Adipocyte (in vitro differentiated cells): ENCODE measurements around the gene CDYL2.
A peak's percentile ranks its signal among the peaks of the same experiment; 100 is the strongest.
"Not testable (repeated sequence)": the region's sequence is repeated elsewhere in the genome, so short reads cannot be mapped to it uniquely, and the experiment has no call there.

ENCODE experiments used
- DNase-seq: peaks from one replicate; pipeline ENCODE4 v3.0.0-alpha.2; 2015; ENCODE audit warnings: low read depth
- H3K27me3 ChIP-seq: replicated peaks from 2 replicates; pipeline ENCODE4 v1.7.0; 2013; ENCODE audit warnings: mild to moderate bottlenecking, low read length, moderate library complexity; ENCODE audit not compliant: control insufficient read depth, insufficient read depth
- H3K36me3 ChIP-seq: 2 replicates; pipeline ENCODE4 v1.7.0; 2013; ENCODE audit warnings: low read length, mild to moderate bottlenecking, moderate library complexity; ENCODE audit not compliant: control insufficient read depth, insufficient read depth, severe bottlenecking
- H3K4me1 ChIP-seq: 2 replicates; pipeline ENCODE4 v1.7.0; 2013; ENCODE audit warnings: mild to moderate bottlenecking, low read length, moderate library complexity; ENCODE audit not compliant: control insufficient read depth, insufficient read depth
- H3K4me3 ChIP-seq: 2 replicates; pipeline ENCODE4 v1.7.0; 2013; ENCODE audit warnings: mild to moderate bottlenecking, low read length, moderate library complexity
- H3K9ac ChIP-seq: 2 replicates; pipeline ENCODE4 v1.7.0; 2013; ENCODE audit warnings: mild to moderate bottlenecking, low read length, moderate library complexity
- H3K9me3 ChIP-seq: 2 replicates; pipeline ENCODE4 v1.7.0; 2013; ENCODE audit warnings: mild to moderate bottlenecking, low read length, moderate library complexity; ENCODE audit not compliant: control insufficient read depth

Gene CDYL2

GRCh38 chr16:80743772-80744171 is 60.6 kb downstream of the CDYL2 start:
- Histone ChIP-seq H3K9ac (no peak overlapping the region), H3K9me3 (peaks cover 9% of the 10 kb centered on the region), H3K4me1 (peaks cover 18% of the 10 kb centered on the region), H3K27me3 (no peaks in the 10 kb centered on the region), H3K36me3 (no peaks in the 10 kb centered on the region), H3K4me3 (no peak overlapping the region)
- no peak for DNase-seq

- Histone ChIP-seq H3K9ac (no peak overlapping the region), H3K4me1 (peaks cover 18% of the 10 kb centered on the region), H3K9me3 (peaks cover 9% of the 10 kb centered on the region), H3K4me3 (no peak overlapping the region), H3K36me3 (no peaks in the 10 kb centered on the region), H3K27me3 (no peaks in the 10 kb centered on the region)
- no peak for DNase-seq
These were observed 61.1 kb downstream of the CDYL2 start for GRCh38 chr16:80743273-80743672.

GRCh38 chr16:80742331-80742730 is 62.1 kb downstream of the CDYL2 start:
- Histone ChIP-seq H3K9me3 (peaks cover 9% of the 10 kb centered on the region), H3K4me3 (no peak overlapping the region), H3K9ac (no peak overlapping the region), H3K27me3 (no peaks in the 10 kb centered on the region), H3K36me3 (no peaks in the 10 kb centered on the region), H3K4me1 (peaks cover 18% of the 10 kb centered on the region)
- no peak for DNase-seq

- peaks cover 14% of the 10 kb centered on the region for H3K4me1 ChIP-seq
- H3K27me3 ChIP-seq: no peaks in the 10 kb centered on the region
- H3K4me3 ChIP-seq: no peak overlapping the region
- H3K9ac ChIP-seq: no peak overlapping the region
- peaks cover 9% of the 10 kb centered on the region for H3K9me3 ChIP-seq
- H3K36me3 ChIP-seq: no peaks in the 10 kb centered on the region
- DNase-seq: peak; percentile 8
These were observed 62.7 kb downstream of the CDYL2 start for GRCh38 chr16:80741724-80742123.

GRCh38 chr16:80739523-80739922 is 64.9 kb downstream of the CDYL2 start:
- H3K36me3 ChIP-seq: no peaks in the 10 kb centered on the region
- H3K4me1 ChIP-seq: no peaks in the 10 kb centered on the region
- no peak overlapping the region for H3K4me3 ChIP-seq
- peaks cover 9% of the 10 kb centered on the region for H3K9me3 ChIP-seq
- DNase-seq: no peak
- no peaks in the 10 kb centered on the region for H3K27me3 ChIP-seq
- H3K9ac ChIP-seq: no peak overlapping the region

- Histone ChIP-seq H3K9ac (no peak overlapping the region), H3K4me1 (no peaks in the 10 kb centered on the region), H3K27me3 (no peaks in the 10 kb centered on the region), H3K9me3 (peaks cover 9% of the 10 kb centered on the region), H3K4me3 (no peak overlapping the region), H3K36me3 (no peaks in the 10 kb centered on the region)
- no peak for DNase-seq
These were observed 65.9 kb downstream of the CDYL2 start for GRCh38 chr16:80738521-80738920.

GRCh38 chr16:80735846-80736245 is 68.6 kb downstream of the CDYL2 start:
- no peak overlapping the region for H3K9ac ChIP-seq
- no peaks in the 10 kb centered on the region for H3K36me3 ChIP-seq
- DNase-seq: no peak
- H3K4me3 ChIP-seq: no peak overlapping the region
- no peaks in the 10 kb centered on the region for H3K27me3 ChIP-seq
- H3K4me1 ChIP-seq: no peaks in the 10 kb centered on the region
- peaks cover 14% of the 10 kb centered on the region for H3K9me3 ChIP-seq

- DNase-seq: no peak
- Histone ChIP-seq H3K4me1 (no peaks in the 10 kb centered on the region), H3K36me3 (no peaks in the 10 kb centered on the region), H3K27me3 (no peaks in the 10 kb centered on the region), H3K9ac (no peak overlapping the region), H3K4me3 (no peak overlapping the region), H3K9me3 (peaks cover 5% of the 10 kb centered on the region)
These were observed 71.0 kb downstream of the CDYL2 start for GRCh38 chr16:80733407-80733806.

- H3K27me3 ChIP-seq: no peaks in the 10 kb centered on the region
- H3K4me1 ChIP-seq: no peaks in the 10 kb centered on the region
- H3K4me3 ChIP-seq: no peak overlapping the region
- no peak overlapping the region for H3K9ac ChIP-seq
- no peaks in the 10 kb centered on the region for H3K36me3 ChIP-seq
- H3K9me3 ChIP-seq: peaks cover 5% of the 10 kb centered on the region
- DNase-seq: no peak
These were observed 72.5 kb downstream of the CDYL2 start for GRCh38 chr16:80731915-80732314.

GRCh38 chr16:80727066-80727763 is 77.2 kb downstream of the CDYL2 start:
- not testable (repeated sequence) for DNase-seq, H3K27me3 ChIP-seq, H3K9ac ChIP-seq, H3K4me3 ChIP-seq, H3K4me1 ChIP-seq, H3K36me3 ChIP-seq
- H3K9me3 ChIP-seq: peaks cover 11% of the 10 kb centered on the region

GRCh38 chr16:80725566-80726162 is 78.7 kb downstream of the CDYL2 start:
- H3K4me3 ChIP-seq: no peak overlapping the region
- H3K9me3 ChIP-seq: peaks cover 6% of the 10 kb centered on the region
- DNase-seq: no peak
- no peak overlapping the region for H3K9ac ChIP-seq
- H3K36me3 ChIP-seq: no peaks in the 10 kb centered on the region
- no peaks in the 10 kb centered on the region for H3K4me1 ChIP-seq
- H3K27me3 ChIP-seq: no peaks in the 10 kb centered on the region

- no peak for DNase-seq
- Histone ChIP-seq H3K36me3 (no peaks in the 10 kb centered on the region), H3K4me3 (no peak overlapping the region), H3K9ac (no peak overlapping the region), H3K27me3 (no peaks in the 10 kb centered on the region), H3K4me1 (no peaks in the 10 kb centered on the region), H3K9me3 (peaks cover 6% of the 10 kb centered on the region)
These were observed 80.4 kb downstream of the CDYL2 start for GRCh38 chr16:80723981-80724380.
